PC-9 (cell line): ENCODE measurements around the gene DRICH1. TPM values are rescaled to one million over a fixed set of nuclear protein-coding genes. Genes with fewer than 3 reads are reported as not detected.

Source experiments
- BruUV-seq: library from RNA; stranded (reverse); fragments of 400-500 nt; replicated peaks from 2 replicates; lab custom pipeline; 2021; lab: Mats Ljungman, UMichigan
- CTCF ChIA-PET: fragments of 300-600 bp; sonication (Branson Sonifier 250); formaldehyde crosslinking; loops from one replicate; lab custom pipeline; 2022; ENCODE audit warnings: antibody characterized with exemption; lab: Charles Lee
- POLR2A ChIA-PET: fragments of 300-600 bp; sonication (Branson Sonifier 250); formaldehyde crosslinking; loops from one replicate; lab custom pipeline; 2022; ENCODE audit warnings: antibody characterized with exemption; ENCODE audit not compliant: unreplicated experiment; lab: Charles Lee
- DNase-seq, 2 experiments: peaks; one replicate each; pipeline versions ENCODE4 v3.0.0 to v3.0.0-alpha.2; 2015 to 2022; ENCODE audit warnings: mixed read lengths in 1 of 2
- H2AFZ ChIP-seq: fragments of 200-600 bp; sonication (generic); 2 replicates; pipeline ENCODE4 v1.8.1; 2017; ENCODE audit warnings: antibody characterized with exemption
- H3F3A ChIP-seq: fragments of 200-600 bp; sonication (generic); 2 replicates; pipeline ENCODE4 v1.8.1; 2017; ENCODE audit warnings: antibody characterized with exemption, mild to moderate bottlenecking, low read depth; ENCODE audit not compliant: insufficient read depth
- H3K27ac ChIP-seq: fragments of 200-600 bp; sonication (generic); 2 replicates; pipeline ENCODE4 v1.6.1; 2016; ENCODE audit warnings: mixed run types
- H3K27me3 ChIP-seq: fragments of 200-600 bp; sonication (generic); 2 replicates; pipeline ENCODE4 v1.6.1; 2016; ENCODE audit warnings: low read depth, mixed run types; ENCODE audit not compliant: insufficient read depth
- H3K36me3 ChIP-seq: fragments of 200-600 bp; sonication (generic); 2 replicates; pipeline ENCODE4 v1.6.1; 2016; ENCODE audit warnings: low read depth, mixed run types
- H3K4me1 ChIP-seq: fragments of 200-600 bp; sonication (generic); replicated peaks from 2 replicates; pipeline ENCODE4 v1.6.1; 2016; ENCODE audit warnings: mixed run types; ENCODE audit not compliant: insufficient read depth
- H3K4me2 ChIP-seq: fragments of 200-600 bp; sonication (generic); 2 replicates; pipeline ENCODE4 v1.6.1; 2017; ENCODE audit warnings: mixed run types
- H3K4me3 ChIP-seq: fragments of 200-600 bp; sonication (generic); 2 replicates; pipeline ENCODE4 v1.6.1; 2016; ENCODE audit warnings: mixed run types
- H3K79me2 ChIP-seq: fragments of 200-600 bp; sonication (generic); 2 replicates; pipeline ENCODE4 v1.6.1; 2017; ENCODE audit warnings: low read depth, mixed run types
- H3K9me2 ChIP-seq: fragments of 200-600 bp; sonication (generic); 2 replicates; pipeline ENCODE4 v1.8.1; 2017; ENCODE audit warnings: mild to moderate bottlenecking; ENCODE audit not compliant: insufficient read depth
- H3K9me3 ChIP-seq: fragments of 200-600 bp; sonication (generic); 2 replicates; pipeline ENCODE4 v1.8.1; 2016; ENCODE audit warnings: low read depth; ENCODE audit not compliant: insufficient read depth
- H4K20me1 ChIP-seq: fragments of 200-600 bp; sonication (generic); 2 replicates; pipeline ENCODE4 v1.8.1; 2017; ENCODE audit not compliant: insufficient read depth
- EZH2 ChIP-seq: fragments of 200-600 bp; sonication (generic); IDR thresholded peaks from 2 replicates; pipeline ENCODE4 v1.8.0; 2017; ENCODE audit warnings: antibody characterized with exemption, low read depth
- intact Hi-C: fragments of 100-400 bp; cut with micrococcal nuclease; formaldehyde crosslinking; loops from one replicate; pipeline ENCODE4 v1.10.0; 2022; ENCODE audit not compliant: unreplicated experiment
- total RNA-seq: library from RNA; stranded (reverse); gene quantifications from 2 replicates; pipeline ENCODE4 v1.2.3, GENCODE V29; 2021
- TF ChIP-seq, protein P1 (sequence below): fragments of 200-600 bp; sonication (generic); conservative IDR thresholded peaks from 2 replicates; pipeline ENCODE4 v1.6.1; 2017; ENCODE audit warnings: mixed run types, antibody characterized with exemption, mild to moderate bottlenecking, moderate library complexity

The DRICH1 gene
- total RNA-seq, 1 experiment from 2014 or later, result 0.57 TPM

DNA sequence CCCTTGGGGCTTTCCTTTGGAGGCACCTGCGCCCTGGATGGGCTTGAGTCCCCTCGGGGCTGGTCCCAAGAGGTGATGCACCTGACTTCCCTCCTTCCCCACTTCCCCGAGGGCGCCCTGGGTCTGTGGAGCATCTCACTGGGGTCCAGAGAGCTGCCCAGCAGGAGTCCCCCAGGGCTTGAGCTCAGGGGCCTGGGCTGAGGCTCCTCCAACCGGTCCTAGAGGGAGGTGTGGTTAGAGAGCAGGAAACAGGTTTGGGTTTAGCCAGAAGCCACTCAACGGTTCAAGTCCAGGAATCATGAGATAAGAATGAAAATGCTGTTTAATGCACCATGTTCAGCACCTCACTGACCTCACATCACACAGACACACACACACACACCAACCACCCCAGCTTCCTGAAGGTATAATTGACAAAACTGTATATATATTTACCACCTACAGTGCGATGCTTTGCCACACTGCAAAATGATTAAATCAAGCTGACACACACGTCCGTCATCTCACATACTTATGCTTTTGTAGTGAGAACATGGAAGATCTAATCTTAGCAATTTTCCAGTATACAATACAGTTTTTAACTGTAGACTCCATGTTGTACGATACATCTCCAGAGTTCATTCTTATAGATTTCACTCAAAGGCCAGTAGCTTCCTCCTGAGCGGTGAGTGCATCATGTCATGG lies 51.4 kb downstream of the DRICH1 start:
- H3K27ac ChIP-seq, result no peak overlapping the region
- no peaks in the 10 kb centered on the region for H3K4me1 ChIP-seq
- intact Hi-C loops, result no loop called here
- ChIA-PET CTCF (no interaction called here), POLR2A (no interaction called here)
- H3K79me2 ChIP-seq, result no peaks in the 10 kb centered on the region
- TF ChIP-seq EZH2, result no peak
- TF ChIP-seq, protein P1, sequence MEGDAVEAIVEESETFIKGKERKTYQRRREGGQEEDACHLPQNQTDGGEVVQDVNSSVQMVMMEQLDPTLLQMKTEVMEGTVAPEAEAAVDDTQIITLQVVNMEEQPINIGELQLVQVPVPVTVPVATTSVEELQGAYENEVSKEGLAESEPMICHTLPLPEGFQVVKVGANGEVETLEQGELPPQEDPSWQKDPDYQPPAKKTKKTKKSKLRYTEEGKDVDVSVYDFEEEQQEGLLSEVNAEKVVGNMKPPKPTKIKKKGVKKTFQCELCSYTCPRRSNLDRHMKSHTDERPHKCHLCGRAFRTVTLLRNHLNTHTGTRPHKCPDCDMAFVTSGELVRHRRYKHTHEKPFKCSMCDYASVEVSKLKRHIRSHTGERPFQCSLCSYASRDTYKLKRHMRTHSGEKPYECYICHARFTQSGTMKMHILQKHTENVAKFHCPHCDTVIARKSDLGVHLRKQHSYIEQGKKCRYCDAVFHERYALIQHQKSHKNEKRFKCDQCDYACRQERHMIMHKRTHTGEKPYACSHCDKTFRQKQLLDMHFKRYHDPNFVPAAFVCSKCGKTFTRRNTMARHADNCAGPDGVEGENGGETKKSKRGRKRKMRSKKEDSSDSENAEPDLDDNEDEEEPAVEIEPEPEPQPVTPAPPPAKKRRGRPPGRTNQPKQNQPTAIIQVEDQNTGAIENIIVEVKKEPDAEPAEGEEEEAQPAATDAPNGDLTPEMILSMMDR, result no peak
- H3K4me2 ChIP-seq, result no peak overlapping the region
- H3K9me3 ChIP-seq, result no peaks in the 10 kb centered on the region
- BruUV-seq, result no TSS peak
- no peak overlapping the region for H3K4me3 ChIP-seq
- peaks cover 83% of the 10 kb centered on the region for H3K27me3 ChIP-seq
- H3K9me2 ChIP-seq, result no peaks in the 10 kb centered on the region
- H2AFZ ChIP-seq, result no peak overlapping the region
- no peaks in the 10 kb centered on the region for H3F3A ChIP-seq
- no peak for DNase-seq
- no peaks in the 10 kb centered on the region for H3K36me3 ChIP-seq
- no peaks in the 10 kb centered on the region for H4K20me1 ChIP-seq

DNA sequence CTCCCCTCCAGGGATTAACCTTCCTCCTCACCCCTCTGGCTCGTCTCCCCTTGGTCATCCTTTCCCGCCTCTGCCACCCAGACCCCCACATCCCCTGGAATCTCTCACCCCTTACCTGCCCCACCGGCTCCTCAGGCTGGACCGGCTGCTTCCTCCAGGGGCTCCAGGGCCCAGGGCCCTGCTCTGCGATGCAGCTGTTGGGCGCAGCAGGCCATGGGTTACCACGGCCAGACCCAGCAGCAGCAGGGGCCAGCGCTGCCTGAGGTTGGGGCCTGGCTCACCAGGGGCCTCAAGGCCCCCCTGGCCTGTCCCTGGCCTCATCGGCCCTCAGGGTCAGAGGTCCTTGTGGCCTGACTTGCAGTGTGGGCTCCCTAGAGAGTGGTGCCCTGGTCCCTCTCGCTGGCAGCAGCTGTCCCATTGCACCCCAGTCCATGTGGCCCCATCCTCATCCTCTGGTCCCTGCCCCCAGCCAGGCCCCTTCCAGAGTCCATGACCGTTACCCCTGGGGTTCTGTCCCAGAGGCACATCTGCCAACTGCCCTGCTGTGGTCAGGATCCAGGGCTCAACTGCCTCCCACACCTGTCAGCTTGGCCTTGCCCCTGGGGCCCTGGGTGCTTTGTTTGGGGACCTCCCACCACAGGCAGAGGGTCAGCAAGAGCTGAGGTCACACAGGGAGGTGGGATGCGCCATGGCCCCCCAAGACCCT lies 52.1 kb downstream of the DRICH1 start, which contains the start of gene IGLL1:
Gene IGLL1 (minus strand): TSS at position 421 of the 706 bp plus-strand sequence. CDS start 100 bp downstream, at position 321.
- ChIA-PET POLR2A (no interaction called here), CTCF (no interaction called here)
- no peaks in the 10 kb centered on the region for H3K36me3 ChIP-seq
- H3K79me2 ChIP-seq, result no peaks in the 10 kb centered on the region
- no peaks in the 10 kb centered on the region for H3K4me1 ChIP-seq
- peaks cover 82% of the 10 kb centered on the region for H3K27me3 ChIP-seq
- no peaks in the 10 kb centered on the region for H4K20me1 ChIP-seq
- H3K9me3 ChIP-seq, result no peaks in the 10 kb centered on the region
- TF ChIP-seq, protein P1, result no peak
- no peak for TF ChIP-seq EZH2
- no peaks in the 10 kb centered on the region for H3F3A ChIP-seq
- BruUV-seq, result no TSS peak
- intact Hi-C loops, result no loop called here
- DNase-seq, result no peak
- H3K4me3 ChIP-seq, result no peak within 1 kb of the TSS
- no peak within 1 kb of the TSS for H2AFZ ChIP-seq
- no peak within 1 kb of the TSS for H3K27ac ChIP-seq
- no peak within 1 kb of the TSS for H3K4me2 ChIP-seq
- no peaks in the 10 kb centered on the region for H3K9me2 ChIP-seq

GRCh38 chr22:23579280-23579679 lies 52.8 kb downstream of the DRICH1 start:
- ChIA-PET POLR2A (interaction anchor here (0.6 kb wide), 1 partner anchor 293 kb away, joined by 4 read pairs; no protein-coding TSS in a partner anchor), CTCF (no interaction called here)
- Histone ChIP-seq H3K9me2 (no peaks in the 10 kb centered on the region), H3K79me2 (no peaks in the 10 kb centered on the region), H4K20me1 (no peaks in the 10 kb centered on the region), H3K36me3 (no peaks in the 10 kb centered on the region), H3K4me3 (no peak overlapping the region), H3K27me3 (peaks cover 84% of the 10 kb centered on the region), H3K4me2 (no peak overlapping the region), H3F3A (no peaks in the 10 kb centered on the region), H3K4me1 (no peaks in the 10 kb centered on the region), H2AFZ (no peak overlapping the region), H3K27ac (no peak overlapping the region), H3K9me3 (no peaks in the 10 kb centered on the region)
- no TSS peak for BruUV-seq
- no peak for DNase-seq
- intact Hi-C loops, result no loop called here
- TF ChIP-seq, protein P1, result no peak
- TF ChIP-seq EZH2, result no peak
